ENCODE results near the gene ASAP2. TPM values are rescaled to one million over a fixed set of nuclear protein-coding genes. Genes with fewer than 3 reads are reported as not detected.

ASAP2 gene
- total RNA-seq, 1 donor from 2014 or later, result 10.0 TPM

DNA sequence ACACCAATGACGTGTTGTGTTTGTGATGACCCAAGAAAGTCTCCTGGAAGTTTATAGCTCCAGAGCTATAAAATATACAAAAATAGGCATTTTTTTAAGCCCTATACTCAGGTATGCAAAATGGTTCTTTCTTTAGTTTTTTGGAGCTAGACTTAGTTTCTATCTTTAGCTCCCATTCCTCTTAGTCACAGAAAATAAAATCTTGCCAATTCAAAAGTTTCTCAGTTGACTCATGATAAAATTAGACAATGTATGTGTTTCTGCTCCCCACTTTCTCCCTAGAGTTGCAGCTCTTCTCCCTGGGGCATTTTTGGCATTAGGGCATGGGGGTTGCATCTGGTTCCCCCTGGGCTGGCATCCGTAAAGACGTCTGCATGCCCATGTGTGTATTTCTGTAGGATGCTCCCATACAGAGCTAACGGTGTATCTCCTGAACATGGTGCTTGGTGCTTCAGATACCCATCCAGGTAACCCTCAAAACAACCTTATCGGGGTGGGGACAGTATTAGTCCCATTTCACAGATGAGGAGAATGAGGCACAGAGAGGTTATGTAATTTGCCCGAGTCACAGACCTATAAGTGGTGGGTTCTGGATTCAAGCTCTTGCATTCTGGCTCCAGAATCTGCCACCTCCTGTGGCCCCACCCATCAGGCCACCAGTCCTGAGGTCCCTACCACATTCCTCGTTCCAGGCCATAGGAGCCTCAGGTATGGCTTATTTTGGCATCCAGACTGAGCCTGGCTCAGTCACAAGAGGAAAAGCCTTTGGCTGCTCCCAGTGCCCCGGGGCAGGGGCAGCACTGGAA lies 43.1 kb upstream of the ASAP2 start:
- intact Hi-C loops (cut with micrococcal nuclease), result no loop called here
- peaks cover 21% of the 10 kb centered on the region for H3K4me1 ChIP-seq
- no peaks in the 10 kb centered on the region for H3K27me3 ChIP-seq (ENCODE audit: low read depth)
- no peaks in the 10 kb centered on the region for H3K36me3 ChIP-seq
- no peak for DNase-seq
- TF ChIP-seq, protein P1, sequence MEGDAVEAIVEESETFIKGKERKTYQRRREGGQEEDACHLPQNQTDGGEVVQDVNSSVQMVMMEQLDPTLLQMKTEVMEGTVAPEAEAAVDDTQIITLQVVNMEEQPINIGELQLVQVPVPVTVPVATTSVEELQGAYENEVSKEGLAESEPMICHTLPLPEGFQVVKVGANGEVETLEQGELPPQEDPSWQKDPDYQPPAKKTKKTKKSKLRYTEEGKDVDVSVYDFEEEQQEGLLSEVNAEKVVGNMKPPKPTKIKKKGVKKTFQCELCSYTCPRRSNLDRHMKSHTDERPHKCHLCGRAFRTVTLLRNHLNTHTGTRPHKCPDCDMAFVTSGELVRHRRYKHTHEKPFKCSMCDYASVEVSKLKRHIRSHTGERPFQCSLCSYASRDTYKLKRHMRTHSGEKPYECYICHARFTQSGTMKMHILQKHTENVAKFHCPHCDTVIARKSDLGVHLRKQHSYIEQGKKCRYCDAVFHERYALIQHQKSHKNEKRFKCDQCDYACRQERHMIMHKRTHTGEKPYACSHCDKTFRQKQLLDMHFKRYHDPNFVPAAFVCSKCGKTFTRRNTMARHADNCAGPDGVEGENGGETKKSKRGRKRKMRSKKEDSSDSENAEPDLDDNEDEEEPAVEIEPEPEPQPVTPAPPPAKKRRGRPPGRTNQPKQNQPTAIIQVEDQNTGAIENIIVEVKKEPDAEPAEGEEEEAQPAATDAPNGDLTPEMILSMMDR (IDR thresholded peaks at IDR 0.05; ENCODE audit: borderline replicate concordance), result no peak
- no peak overlapping the region for H3K4me3 ChIP-seq
- no peak overlapping the region for H3K27ac ChIP-seq (replicated peaks)
- H3K9me3 ChIP-seq (replicated peaks), result no peaks in the 10 kb centered on the region

DNA sequence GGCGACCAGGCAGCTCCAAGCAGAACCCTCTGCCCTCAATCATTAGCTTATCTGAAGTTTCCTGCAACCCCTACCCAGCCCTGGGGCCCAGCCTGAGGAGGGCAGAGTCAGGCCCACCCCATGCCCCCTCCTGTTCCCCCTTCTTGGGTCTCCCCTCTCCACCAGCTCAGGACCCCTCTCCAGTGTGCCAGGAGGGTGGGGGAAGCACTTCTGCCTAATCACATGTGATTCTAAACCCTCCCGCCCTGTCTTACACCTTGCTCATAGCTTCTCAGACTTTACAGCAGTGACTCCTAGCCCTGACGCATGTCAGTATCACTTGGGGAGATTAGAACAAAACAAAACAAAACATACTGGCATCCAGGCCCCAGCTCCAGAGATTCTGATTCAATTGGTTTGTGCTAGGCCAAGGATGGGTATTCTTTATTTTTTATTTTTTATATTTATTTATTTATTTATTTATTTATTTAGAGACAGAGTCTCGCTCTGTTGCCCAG lies 42.5 kb upstream of the ASAP2 start:
- Histone ChIP-seq H3K9me3 (replicated peaks) (no peaks in the 10 kb centered on the region), H3K4me1 (peaks cover 24% of the 10 kb centered on the region), H3K27ac (replicated peaks) (no peak overlapping the region), H3K36me3 (no peaks in the 10 kb centered on the region), H3K27me3 (ENCODE audit: low read depth) (no peaks in the 10 kb centered on the region), H3K4me3 (no peak overlapping the region)
- intact Hi-C loops (cut with micrococcal nuclease), result no loop called here
- TF ChIP-seq, protein P1 (IDR thresholded peaks at IDR 0.05; ENCODE audit: borderline replicate concordance), result no peak
- DNase-seq, result no peak

GRCh38 chr2:9165625-9166024 lies 41.0 kb upstream of the ASAP2 start:
- Histone ChIP-seq H3K4me3 (no peak overlapping the region), H3K27ac (replicated peaks) (peak overlapping the region; percentile 73), H3K4me1 (peaks cover 24% of the 10 kb centered on the region), H3K9me3 (replicated peaks) (no peaks in the 10 kb centered on the region), H3K27me3 (ENCODE audit: low read depth) (no peaks in the 10 kb centered on the region), H3K36me3 (no peaks in the 10 kb centered on the region)
- TF ChIP-seq, protein P1 (IDR thresholded peaks at IDR 0.05; ENCODE audit: borderline replicate concordance), result no peak
- peak; percentile 43 for DNase-seq
- intact Hi-C loops (cut with micrococcal nuclease), result no loop called here

DNA sequence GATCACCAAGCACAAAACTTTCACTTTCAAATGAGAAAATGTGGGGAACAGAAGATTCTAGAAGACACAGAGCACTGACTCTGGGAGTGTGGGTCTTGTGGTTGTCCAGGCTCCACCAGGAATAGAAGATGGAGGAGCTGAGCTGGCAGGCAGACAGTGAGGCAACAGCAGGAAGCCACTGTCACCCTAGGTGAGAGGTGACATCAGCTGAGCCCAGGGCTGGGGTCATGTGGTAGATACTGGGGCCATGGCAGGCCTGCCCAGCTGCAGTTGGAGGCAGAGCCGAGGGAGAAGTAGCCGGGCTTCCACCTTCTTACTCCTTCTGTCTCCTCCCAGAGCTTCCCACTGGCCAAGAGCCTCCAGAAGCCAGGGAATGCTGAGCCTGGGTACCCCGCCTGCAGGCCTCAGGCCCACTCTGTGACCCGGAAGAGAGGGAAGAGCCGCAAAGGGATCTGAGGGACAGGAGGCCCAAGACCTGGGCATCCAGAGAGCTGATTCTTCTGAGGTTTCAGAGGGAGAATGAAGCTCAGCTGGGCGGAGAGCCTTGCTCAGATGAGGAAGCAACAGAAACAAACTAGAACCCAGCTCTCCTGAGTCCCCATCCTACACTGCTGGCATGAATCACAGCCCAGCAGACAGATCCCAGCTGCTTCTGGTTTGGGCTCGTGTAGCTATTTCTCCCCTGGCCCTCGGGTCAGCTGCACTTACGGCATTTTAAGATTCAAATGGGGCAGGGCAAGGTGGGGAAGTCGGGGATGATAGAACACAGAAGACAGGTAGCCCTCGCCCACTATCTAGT lies 39.8 kb upstream of the ASAP2 start:
- peak overlapping the region; percentile 73 for H3K27ac ChIP-seq (replicated peaks)
- no peaks in the 10 kb centered on the region for H3K9me3 ChIP-seq (replicated peaks)
- intact Hi-C loops (cut with micrococcal nuclease), result no loop called here
- H3K4me1 ChIP-seq, result peaks cover 24% of the 10 kb centered on the region
- no peaks in the 10 kb centered on the region for H3K36me3 ChIP-seq
- no peak for DNase-seq
- no peaks in the 10 kb centered on the region for H3K27me3 ChIP-seq (ENCODE audit: low read depth)
- TF ChIP-seq, protein P1 (IDR thresholded peaks at IDR 0.05; ENCODE audit: borderline replicate concordance), result no peak
- H3K4me3 ChIP-seq, result no peak overlapping the region

DNA sequence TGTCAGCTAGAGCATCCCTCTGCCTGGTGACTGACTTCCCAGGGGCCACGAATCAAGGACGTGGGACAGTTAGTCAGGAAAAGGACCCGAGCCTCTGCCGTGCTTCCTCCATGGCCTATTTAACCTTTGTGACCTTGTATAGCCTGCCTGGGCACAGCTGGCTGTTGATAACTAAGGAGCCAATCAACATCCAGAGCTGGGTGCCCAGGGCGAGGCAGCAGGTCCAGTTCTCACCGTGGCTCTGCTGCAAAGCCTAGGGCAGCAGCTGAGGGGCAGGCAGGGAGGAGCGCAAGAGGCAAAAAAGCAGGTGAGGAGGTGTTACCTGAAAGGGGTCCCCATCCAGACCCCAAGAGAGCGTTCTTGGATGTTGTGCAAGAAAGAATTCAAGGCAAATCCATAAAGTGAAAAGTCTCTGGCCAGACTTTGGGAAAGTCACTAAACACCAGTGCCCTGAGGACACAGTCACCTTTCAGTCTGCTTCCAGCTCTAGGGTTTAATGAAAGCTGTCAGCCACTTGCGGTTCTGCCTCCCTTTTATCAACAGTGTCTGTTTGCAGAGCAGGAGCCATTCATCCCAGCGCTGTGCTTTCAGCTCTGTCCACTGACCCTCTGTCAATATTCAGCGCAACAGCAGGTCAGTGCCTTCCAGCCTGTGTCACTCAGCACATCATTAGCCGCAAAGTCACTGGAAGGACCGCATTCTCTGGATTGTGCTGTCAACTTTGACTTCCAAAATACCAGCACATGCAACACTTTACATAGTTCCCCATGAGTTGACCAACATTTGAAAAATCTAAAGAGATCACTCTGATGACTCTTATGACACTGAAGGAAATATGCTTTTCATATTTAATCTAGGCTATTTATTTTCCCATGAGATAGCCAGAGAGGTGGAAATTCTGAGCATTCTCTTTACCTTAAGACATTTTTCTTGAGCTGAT lies 38.6 kb upstream of the ASAP2 start:
- Histone ChIP-seq H3K9me3 (replicated peaks) (no peaks in the 10 kb centered on the region), H3K27me3 (ENCODE audit: low read depth) (no peaks in the 10 kb centered on the region), H3K36me3 (no peaks in the 10 kb centered on the region), H3K4me3 (no peak overlapping the region), H3K4me1 (peaks cover 24% of the 10 kb centered on the region), H3K27ac (replicated peaks) (no peak overlapping the region)
- no peak for DNase-seq
- TF ChIP-seq, protein P1 (IDR thresholded peaks at IDR 0.05; ENCODE audit: borderline replicate concordance), result no peak
- intact Hi-C loops (cut with micrococcal nuclease), result no loop called here
